Neural progenitor cell (in vitro differentiated cells): ENCODE results near the gene IFNAR2. TPM values are rescaled to one million over a fixed set of nuclear protein-coding genes. Genes with fewer than 3 reads are reported as not detected.

Source experiments
- DNase-seq: peaks from one replicate; pipeline ENCODE4 v3.0.0-alpha.2; 2016; ENCODE audit warnings: low spot score
- H2AFZ ChIP-seq: fragments of 200-600 bp; sonication (generic); replicated peaks from 2 replicates; pipeline ENCODE4 v1.6.1; 2016; ENCODE audit warnings: antibody characterized with exemption
- H3F3A ChIP-seq: fragments of 200-600 bp; sonication (generic); 2 replicates; pipeline ENCODE4 v1.6.1; 2016; ENCODE audit warnings: antibody characterized with exemption, low read depth
- H3K27ac ChIP-seq: fragments of 200-600 bp; sonication (generic); 2 replicates; pipeline ENCODE4 v1.5.1; 2016; ENCODE audit warnings: mild to moderate bottlenecking
- H3K27me3 ChIP-seq: fragments of 200-600 bp; sonication (generic); 2 replicates; pipeline ENCODE4 v1.6.1; 2016; ENCODE audit warnings: mild to moderate bottlenecking, moderate library complexity
- H3K36me3 ChIP-seq: fragments of 200-600 bp; sonication (generic); 2 replicates; pipeline ENCODE4 v1.5.1; 2016
- H3K4me1 ChIP-seq: fragments of 200-600 bp; sonication (generic); 2 replicates; pipeline ENCODE4 v1.6.1; 2016; ENCODE audit warnings: mixed run types
- H3K4me2 ChIP-seq: fragments of 200-600 bp; sonication (generic); 2 replicates; pipeline ENCODE4 v1.6.1; 2016
- H3K4me3 ChIP-seq: fragments of 200-600 bp; sonication (generic); 2 replicates; pipeline ENCODE4 v1.5.1; 2016
- H3K79me2 ChIP-seq: fragments of 200-600 bp; sonication (generic); 2 replicates; pipeline ENCODE4 v1.6.1; 2016; ENCODE audit warnings: low read depth
- H3K9ac ChIP-seq: fragments of 200-600 bp; sonication (generic); 2 replicates; pipeline ENCODE4 v1.6.1; 2016
- H3K9me3 ChIP-seq: fragments of 200-600 bp; sonication (generic); 2 replicates; pipeline ENCODE4 v1.5.1; 2016; ENCODE audit warnings: low read depth
- H4K20me1 ChIP-seq: fragments of 200-600 bp; sonication (generic); 2 replicates; pipeline ENCODE4 v1.6.1; 2016; ENCODE audit warnings: low read depth
- H3K27ac Mint-ChIP-seq: 3 replicates; pipeline ENCODE4 v1.8.0; 2021; ENCODE audit warnings: mixed read lengths
- H3K27me3 Mint-ChIP-seq: 2 replicates; pipeline ENCODE4 v1.8.0; 2022; ENCODE audit warnings: low read depth, mild to moderate bottlenecking, inconsistent platforms, moderate library complexity, mixed read lengths; ENCODE audit not compliant: insufficient read depth
- H3K36me3 Mint-ChIP-seq: 3 replicates; pipeline ENCODE4 v1.8.0; 2021; ENCODE audit warnings: mixed read lengths
- H3K4me1 Mint-ChIP-seq: 3 replicates; pipeline ENCODE4 v1.8.0; 2021; ENCODE audit warnings: mixed read lengths
- H3K4me3 Mint-ChIP-seq: 3 replicates; pipeline ENCODE4 v1.8.0; 2021; ENCODE audit warnings: mild to moderate bottlenecking, moderate library complexity, mixed read lengths
- H3K9me3 Mint-ChIP-seq: 3 replicates; pipeline ENCODE4 v1.8.0; 2020; ENCODE audit warnings: mixed read lengths
- EZH2 ChIP-seq: fragments of 200-600 bp; sonication (generic); IDR thresholded peaks from 2 replicates; pipeline ENCODE4 v1.6.1; 2017; ENCODE audit warnings: antibody characterized with exemption, mild to moderate bottlenecking, moderate library complexity
- EZH2phosphoT487 ChIP-seq: fragments of 200-600 bp; sonication (generic); IDR thresholded peaks from 2 replicates; pipeline ENCODE4 v1.6.1; 2017; ENCODE audit warnings: antibody characterized with exemption
- total RNA-seq: library from RNA; depleted of rRNA; stranded (reverse); fragments of >200 nt; gene quantifications from 2 replicates; pipeline ENCODE4 v1.2.3, GENCODE V29; 2015; ENCODE audit warnings: low replicate concordance
- TF ChIP-seq, protein P1 (sequence below): fragments of 200-600 bp; sonication (generic); IDR thresholded peaks from 2 replicates; pipeline ENCODE4 v1.5.1; 2017; ENCODE audit warnings: antibody characterized with exemption, mild to moderate bottlenecking

The IFNAR2 gene
- total RNA-seq, 1 donor from 2014 or later = 15.8 TPM

DNA sequence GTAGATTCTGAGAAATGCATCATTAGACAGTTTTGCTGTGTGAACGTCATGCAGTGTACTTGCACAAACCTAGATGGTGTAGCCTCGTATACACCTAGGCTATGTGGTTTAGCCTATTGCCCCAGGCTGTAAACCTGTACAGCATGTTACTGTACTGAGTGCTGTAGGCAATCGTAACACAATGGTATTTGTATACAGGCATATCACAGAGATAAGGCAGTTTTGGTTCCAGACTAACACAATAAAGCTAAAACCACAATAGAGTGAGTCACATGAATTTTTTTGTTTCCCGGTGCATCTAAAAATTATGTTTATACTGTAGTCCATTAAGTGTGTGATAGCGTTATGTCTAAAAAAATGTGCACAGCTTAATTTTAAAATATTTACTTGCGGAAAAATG, 43.3 kb downstream of the IFNAR2 start:
- Mint-ChIP-seq H3K9me3 (peaks cover 3% of the 10 kb centered on the region), H3K4me3 (no peak overlapping the region), H3K36me3 (peaks cover 18% of the 10 kb centered on the region), H3K4me1 (peaks cover 2% of the 10 kb centered on the region), H3K27ac (no peak overlapping the region), H3K27me3 (peaks cover 9% of the 10 kb centered on the region)
- Histone ChIP-seq H3K4me3 (no peak overlapping the region), H3K9ac (no peak overlapping the region), H3K79me2 (no peaks in the 10 kb centered on the region), H3K27me3 (no peaks in the 10 kb centered on the region), H2AFZ (no peak overlapping the region), H4K20me1 (no peaks in the 10 kb centered on the region), H3K4me2 (no peak overlapping the region), H3K9me3 (no peaks in the 10 kb centered on the region), H3K4me1 (no peaks in the 10 kb centered on the region), H3K36me3 (no peaks in the 10 kb centered on the region), H3F3A (no peaks in the 10 kb centered on the region), H3K27ac (no peak overlapping the region)
- DNase-seq = no peak
- no peak for TF ChIP-seq EZH2phosphoT487
- TF ChIP-seq EZH2 = no peak
- TF ChIP-seq, protein P1, sequence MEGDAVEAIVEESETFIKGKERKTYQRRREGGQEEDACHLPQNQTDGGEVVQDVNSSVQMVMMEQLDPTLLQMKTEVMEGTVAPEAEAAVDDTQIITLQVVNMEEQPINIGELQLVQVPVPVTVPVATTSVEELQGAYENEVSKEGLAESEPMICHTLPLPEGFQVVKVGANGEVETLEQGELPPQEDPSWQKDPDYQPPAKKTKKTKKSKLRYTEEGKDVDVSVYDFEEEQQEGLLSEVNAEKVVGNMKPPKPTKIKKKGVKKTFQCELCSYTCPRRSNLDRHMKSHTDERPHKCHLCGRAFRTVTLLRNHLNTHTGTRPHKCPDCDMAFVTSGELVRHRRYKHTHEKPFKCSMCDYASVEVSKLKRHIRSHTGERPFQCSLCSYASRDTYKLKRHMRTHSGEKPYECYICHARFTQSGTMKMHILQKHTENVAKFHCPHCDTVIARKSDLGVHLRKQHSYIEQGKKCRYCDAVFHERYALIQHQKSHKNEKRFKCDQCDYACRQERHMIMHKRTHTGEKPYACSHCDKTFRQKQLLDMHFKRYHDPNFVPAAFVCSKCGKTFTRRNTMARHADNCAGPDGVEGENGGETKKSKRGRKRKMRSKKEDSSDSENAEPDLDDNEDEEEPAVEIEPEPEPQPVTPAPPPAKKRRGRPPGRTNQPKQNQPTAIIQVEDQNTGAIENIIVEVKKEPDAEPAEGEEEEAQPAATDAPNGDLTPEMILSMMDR = no peak

DNA sequence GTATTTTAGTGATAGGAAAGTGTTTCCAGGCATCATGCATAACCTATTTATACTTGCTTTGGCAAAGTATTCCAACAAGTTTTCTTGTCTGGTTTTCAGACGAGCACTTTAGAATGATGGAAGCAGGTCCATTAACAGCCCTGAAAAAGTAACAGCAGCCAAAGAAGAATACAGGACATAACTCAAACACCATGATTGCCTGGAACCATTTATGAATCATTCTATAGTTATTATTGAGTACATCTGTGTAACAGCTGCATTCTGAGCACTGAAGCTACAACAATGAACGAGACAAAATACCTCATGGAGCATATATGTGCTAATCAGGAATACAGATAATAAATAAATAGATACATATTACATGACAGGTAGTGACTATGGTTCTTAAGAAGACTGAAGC, 49.0 kb downstream of the IFNAR2 start:
- DNase-seq = no peak
- Histone ChIP-seq H4K20me1 (no peaks in the 10 kb centered on the region), H3K4me2 (no peak overlapping the region), H3K9ac (no peak overlapping the region), H2AFZ (no peak overlapping the region), H3K27me3 (no peaks in the 10 kb centered on the region), H3K9me3 (no peaks in the 10 kb centered on the region), H3K36me3 (no peaks in the 10 kb centered on the region), H3K4me1 (no peaks in the 10 kb centered on the region), H3K79me2 (no peaks in the 10 kb centered on the region), H3K4me3 (no peak overlapping the region), H3K27ac (no peak overlapping the region), H3F3A (no peaks in the 10 kb centered on the region)
- Mint-ChIP-seq H3K36me3 (peaks cover 26% of the 10 kb centered on the region), H3K4me3 (no peak overlapping the region), H3K27me3 (no peaks in the 10 kb centered on the region), H3K4me1 (no peaks in the 10 kb centered on the region), H3K27ac (no peak overlapping the region), H3K9me3 (peaks cover 9% of the 10 kb centered on the region)
- no peak for TF ChIP-seq EZH2phosphoT487
- no peak for TF ChIP-seq EZH2
- TF ChIP-seq, protein P1 = no peak

DNA sequence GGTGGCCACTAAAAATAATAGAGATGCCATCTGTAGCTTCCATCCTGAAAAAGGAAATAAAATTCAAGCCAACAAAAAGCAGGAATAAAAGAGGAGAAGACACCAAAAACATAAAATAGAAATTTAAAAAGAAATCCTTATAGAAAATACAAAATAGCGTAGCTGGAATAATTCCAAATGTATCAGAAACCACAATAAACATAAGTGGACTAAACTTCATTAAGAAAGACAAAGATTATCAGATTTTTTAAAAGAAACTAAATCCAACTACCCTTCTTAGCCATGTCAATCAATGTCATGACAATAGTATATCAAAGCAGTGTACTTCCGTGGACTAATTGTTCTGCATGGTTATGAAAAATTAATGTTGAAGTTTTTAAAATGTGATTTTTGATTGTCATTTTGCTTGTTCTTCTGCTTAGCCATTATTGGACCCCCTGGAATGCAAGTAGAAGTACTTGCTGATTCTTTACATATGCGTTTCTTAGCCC, 49.6 kb downstream of the IFNAR2 start:
- Histone ChIP-seq H3K79me2 (no peaks in the 10 kb centered on the region), H4K20me1 (no peaks in the 10 kb centered on the region), H3K4me2 (no peak overlapping the region), H3K9ac (no peak overlapping the region), H3K27ac (no peak overlapping the region), H3K4me1 (no peaks in the 10 kb centered on the region), H3K36me3 (no peaks in the 10 kb centered on the region), H3K27me3 (no peaks in the 10 kb centered on the region), H3K4me3 (no peak overlapping the region), H3F3A (no peaks in the 10 kb centered on the region), H2AFZ (no peak overlapping the region), H3K9me3 (no peaks in the 10 kb centered on the region)
- H3K9me3 Mint-ChIP-seq = peaks cover 9% of the 10 kb centered on the region
- DNase-seq = no peak
- peaks cover 26% of the 10 kb centered on the region for H3K36me3 Mint-ChIP-seq
- H3K4me1 Mint-ChIP-seq = peaks cover 2% of the 10 kb centered on the region
- no peaks in the 10 kb centered on the region for H3K27me3 Mint-ChIP-seq
- TF ChIP-seq, protein P1 = no peak
- TF ChIP-seq EZH2phosphoT487 = no peak
- TF ChIP-seq EZH2 = no peak
- H3K4me3 Mint-ChIP-seq = no peak overlapping the region
- no peak overlapping the region for H3K27ac Mint-ChIP-seq

Other genes starting within 250 kb of the IFNAR2 start
- 0.15 TPM in 1 of 2 replicates, not detected in the other for gene OLIG2, start 204.0 kb upstream of the IFNAR2 start, total RNA-seq
- not detected in 2 replicates for gene OLIG1, start 159.8 kb upstream of the IFNAR2 start, total RNA-seq
- 3.1 and 5.6 TPM in 2 replicates for gene IL10RB, start 36.4 kb downstream of the IFNAR2 start, total RNA-seq
- 6.0 and 9.5 TPM in 2 replicates for gene IFNAR1, start 95.0 kb downstream of the IFNAR2 start, total RNA-seq
- 50.6 and 61.0 TPM in 2 replicates for gene IFNGR2, start 173.5 kb downstream of the IFNAR2 start, total RNA-seq